Measurements from ENCODE around the gene DCC. TPM values are rescaled to one million over a fixed set of nuclear protein-coding genes. Genes with fewer than 3 reads are reported as not detected.

The DCC gene
- polyA plus RNA-seq, 1 donor (not counting 4 experiments of a cell fraction or from before 2014, with no cell fraction given) = not detected

DNA sequence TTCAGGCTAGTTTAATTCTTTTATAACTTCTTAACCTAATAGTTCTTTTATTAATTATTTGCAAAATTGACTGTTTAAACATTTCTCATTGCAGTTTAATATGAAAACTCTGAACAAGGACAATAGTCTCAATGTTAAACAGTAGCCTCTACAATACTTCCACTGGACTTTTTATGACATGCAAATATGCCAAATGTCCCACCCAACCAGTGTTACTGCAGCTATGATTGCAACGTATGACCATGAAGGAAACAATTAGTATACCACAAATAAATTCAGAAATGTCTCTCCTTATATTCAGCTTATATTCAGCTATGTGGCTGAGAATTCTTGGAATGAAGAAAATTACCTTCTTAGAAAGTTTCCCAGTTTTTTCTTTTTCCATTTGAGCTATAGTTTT is 688.6 kb downstream of the DCC start:
- Histone ChIP-seq H3K4me2 (ENCODE audit: control insufficient read depth, extremely low read depth, insufficient read depth, low read depth, low read length) (no peak overlapping the region), H3K27me3 (ENCODE audit: control insufficient read depth, extremely low read depth, insufficient read depth, low read length) (no peaks in the 10 kb centered on the region), H3K79me2 (ENCODE audit: control insufficient read depth, insufficient read depth, low read length) (no peaks in the 10 kb centered on the region), H3K4me1 (ENCODE audit: control insufficient read depth, extremely low read depth, insufficient read depth, low read length) (no peaks in the 10 kb centered on the region), H3K9ac (ENCODE audit: control insufficient read depth, extremely low read depth, insufficient read depth, low read length) (no peak overlapping the region), H2AFZ (ENCODE audit: control insufficient read depth, low read length) (no peak overlapping the region), H3K36me3 (ENCODE audit: control insufficient read depth in 2 of 2, extremely low read depth in 1 of 2, insufficient read depth in 2 of 2, low read length in 2 of 2) (no peaks in the 10 kb centered on the region), H3K9me3 (ENCODE audit: control insufficient read depth, low read depth, low read length) (no peaks in the 10 kb centered on the region), H4K20me1 (ENCODE audit: control insufficient read depth, extremely low read depth, insufficient read depth, low read length) (no peaks in the 10 kb centered on the region), H3K27ac (ENCODE audit: control insufficient read depth, insufficient read depth, low read length) (no peak overlapping the region), H3K9me1 (ENCODE audit: control insufficient read depth, extremely low read depth, insufficient read depth, low read length) (no peaks in the 10 kb centered on the region), H3K4me3 (ENCODE audit: control insufficient read depth in 2 of 3, extremely low read depth in 1 of 3, insufficient read depth in 2 of 3, low read depth in 1 of 3, low read length in 3 of 3) (no peak overlapping the region)
- no peak for FAIRE-seq
- dilution Hi-C loops (cut with MboI; ENCODE audit: extremely low pct_ligation_motif_present, low sequenced_read_pairs) = no loop called here
- no peak for DNase-seq (ENCODE audit: low read depth, low spot score)
- TF ChIP-seq EZH2 (IDR thresholded peaks at IDR 0.05; ENCODE audit: low read length) (no peak), CTCF (optimal IDR thresholded peaks at IDR 0.05 in 1 of 3, IDR thresholded peaks at IDR 0.05 in 1 of 3, conservative IDR thresholded peaks at IDR 0.05 in 1 of 3; ENCODE audit: extremely low read depth in 1 of 3, insufficient read depth in 2 of 3, low read length in 3 of 3) (no peak)

- Histone ChIP-seq H3K4me1 (ENCODE audit: control insufficient read depth, extremely low read depth, insufficient read depth, low read length) (no peaks in the 10 kb centered on the region), H3K27me3 (ENCODE audit: control insufficient read depth, extremely low read depth, insufficient read depth, low read length) (no peaks in the 10 kb centered on the region), H3K9ac (ENCODE audit: control insufficient read depth, extremely low read depth, insufficient read depth, low read length) (no peak overlapping the region), H3K4me2 (ENCODE audit: control insufficient read depth, extremely low read depth, insufficient read depth, low read depth, low read length) (no peak overlapping the region), H3K36me3 (ENCODE audit: control insufficient read depth in 2 of 2, extremely low read depth in 1 of 2, insufficient read depth in 2 of 2, low read length in 2 of 2) (no peaks in the 10 kb centered on the region), H3K9me1 (ENCODE audit: control insufficient read depth, extremely low read depth, insufficient read depth, low read length) (no peaks in the 10 kb centered on the region), H3K9me3 (ENCODE audit: control insufficient read depth, low read depth, low read length) (no peaks in the 10 kb centered on the region), H4K20me1 (ENCODE audit: control insufficient read depth, extremely low read depth, insufficient read depth, low read length) (no peaks in the 10 kb centered on the region), H3K4me3 (ENCODE audit: control insufficient read depth in 2 of 3, extremely low read depth in 1 of 3, insufficient read depth in 2 of 3, low read depth in 1 of 3, low read length in 3 of 3) (no peak overlapping the region), H2AFZ (ENCODE audit: control insufficient read depth, low read length) (no peak overlapping the region), H3K79me2 (ENCODE audit: control insufficient read depth, insufficient read depth, low read length) (no peaks in the 10 kb centered on the region), H3K27ac (ENCODE audit: control insufficient read depth, insufficient read depth, low read length) (no peak overlapping the region)
- FAIRE-seq (no peak), DNase-seq (ENCODE audit: low read depth, low spot score) (no peak)
- TF ChIP-seq CTCF (optimal IDR thresholded peaks at IDR 0.05 in 1 of 3, IDR thresholded peaks at IDR 0.05 in 1 of 3, conservative IDR thresholded peaks at IDR 0.05 in 1 of 3; ENCODE audit: extremely low read depth in 1 of 3, insufficient read depth in 2 of 3, low read length in 3 of 3) (no peak), EZH2 (IDR thresholded peaks at IDR 0.05; ENCODE audit: low read length) (no peak)
- dilution Hi-C loops (cut with MboI; ENCODE audit: extremely low pct_ligation_motif_present, low sequenced_read_pairs) = no loop called here
These were observed 693.1 kb downstream of the DCC start for GRCh38 chr18:53033128-53033527.

Data from keratinocyte (primary cell).